Ovary (tissue), 10 donors: ENCODE data around the gene CRLF3. TPM values are rescaled to one million over a fixed set of nuclear protein-coding genes. Genes with fewer than 3 reads are reported as not detected.

Experiments used
- DNase-seq, 5 donors: peaks; one replicate each; pipeline ENCODE4 v3.0.0-alpha.2; 2019 to 2020
- H3K27ac ChIP-seq, 2 donors: fragments of 200-600 bp; one replicate each; pipeline versions ENCODE4 v1.5.1 to v1.8.0; 2019 to 2022
- H3K27me3 ChIP-seq: fragments of 200-600 bp; one replicate; pipeline ENCODE4 v1.8.0; 2022
- H3K36me3 ChIP-seq: fragments of 200-600 bp; sonication (generic); one replicate; pipeline ENCODE4 v1.5.1; 2019
- H3K4me1 ChIP-seq: one replicate; pipeline ENCODE4 v1.8.1; 2013; ENCODE audit warnings: mild to moderate bottlenecking, moderate library complexity; ENCODE audit not compliant: insufficient read depth
- H3K4me3 ChIP-seq: fragments of 200-600 bp; sonication (generic); one replicate; pipeline ENCODE4 v1.5.1; 2017
- H3K9me3 ChIP-seq, 2 donors: fragments of 200-600 bp in 1 of 2; sonication (generic) in 1 of 2; one replicate each; pipeline versions ENCODE4 v1.5.1 to v1.8.1; 2013 to 2019; ENCODE audit warnings: mild to moderate bottlenecking in 1 of 2, moderate library complexity in 1 of 2
- CTCF ChIP-seq, 3 donors: fragments of 450-650 bp in 2 of 3; fragments of 200-600 bp in 1 of 3; IDR thresholded peaks; one replicate each; pipeline versions ENCODE4 v1.5.1 to v1.8.0; 2016 to 2022; ENCODE audit warnings: antibody characterized with exemption in 3 of 3, mild to moderate bottlenecking in 1 of 3
- EP300 ChIP-seq: sonication (generic); formaldehyde crosslinking; IDR thresholded peaks from one replicate; pipeline ENCODE4 v1.6.1; 2017; ENCODE audit warnings: antibody characterized with exemption
- POLR2A ChIP-seq: fragments of 450-650 bp; IDR thresholded peaks from one replicate; pipeline ENCODE4 v1.6.1; 2017; ENCODE audit warnings: antibody characterized with exemption, mild to moderate bottlenecking, moderate library complexity
- WGBS, 3 donors: extraction: QIAGEN DNeasy Blood & Tissue Kit in 1 of 3; methylation state at CpG; one replicate each; pipeline versions ENCODE4 v1.1.5 to v1.1.7; 2013 to 2017; 5-methylcytosine and 5-hydroxymethylcytosine counted together
- intact Hi-C, 4 donors: fragments of 100-400 bp; cut with DNase I; formaldehyde crosslinking; loops; one replicate each; pipeline versions ENCODE4 v1.11.0 to v1.15.1; 2022 to 2023
- long read RNA-seq, 3 donors: library from polyadenylated mRNA in 2 of 3; unstranded in 2 of 3; transcript quantifications; one replicate each; pipeline ENCODE4 v2.0.0 and lab custom pipeline, GENCODE V29; 2021 to 2026
- polyA plus RNA-seq, 2 donors: library from polyadenylated mRNA; stranded (reverse); fragments of 200-250 nt in 1 of 2; fragments of 350-450 nt in 1 of 2; fragmentation: Illumina TruSeq in 1 of 2; extraction: RNeasy Lipid Tissue Mini Kit (QIAGEN cat#74804) in 1 of 2; gene quantifications; one replicate each; pipeline ENCODE4 v1.2.3, GENCODE V29; 2013 to 2014
- total RNA-seq, 7 donors: library from RNA; depleted of rRNA in 2 of 7; stranded (reverse); fragments of >200 nt in 2 of 7; fragmentation: NEBNext Ultra II Directional in 3 of 7; extraction: Animal tissue kit (Norgen Biotek cat#: 25700) in 3 of 7; gene quantifications; one replicate each; pipeline versions ENCODE4 v1.1.0 to v1.2.4, GENCODE V29; 2016 to 2023
- donor health status: DM: no; HTN: no; CAD: no; lungs with moderate emphysema.
- donor health status: DM: no; HTN: no; CAD: no.
- donor health status: Bipolar disorder and iron deficiency.
- donor health status: DM: yes; HTN: yes; CAD: no.
- donor health status: DM: no; HTN: no; CAD: no.
- donor health status: DM: yes; HTN: yes; CAD: no.

The CRLF3 gene
- total RNA-seq (1 to 10 TPM; 6.8 to 8.4 (median 7.6) TPM), polyA plus RNA-seq (1 to 10 TPM; 4.3 to 6.8 TPM)
- long read RNA-seq, donor 1, transcript CRLF3-201 (8 exons, 2,957 nt): major isoform, 6 of 38 reads
- long read RNA-seq, donor 1, partial matches to known transcripts: 2 of 38 reads
- long read RNA-seq, donor 1, other reads (novel, unspliced or antisense): 30 of 38 reads
- long read RNA-seq, donor 2, partial matches to known transcripts: 0 of 4 reads
- long read RNA-seq, donor 2, other reads (novel, unspliced or antisense): 0 of 4 reads
- long read RNA-seq, donor 3, transcript CRLF3-201 (8 exons, 2,957 nt): major isoform, 9 of 22 reads
- long read RNA-seq, donor 3, partial matches to known transcripts: 0 of 22 reads
- long read RNA-seq, donor 3, other reads (novel, unspliced or antisense): 13 of 22 reads

- DNase-seq: peak; percentile 82 to 92 (median 86)
- Histone ChIP-seq H3K27me3 (no peaks in the 10 kb centered on the region), H3K4me3 (peak within 1 kb of the TSS; percentile 95), H3K4me1 (no peaks in the 10 kb centered on the region), H3K27ac (no peak within 1 kb of the TSS), H3K36me3 (no peaks in the 10 kb centered on the region), H3K9me3 (no peaks in the 10 kb centered on the region)
- TF ChIP-seq EP300 (no peak), CTCF (IDR thresholded peaks at IDR 0.05) (peak; percentile 19 to 76 (median 60)), POLR2A (peak; percentile 35)
- WGBS, 3 donors: 2 to 6% (median 4%) methylated on average over 52 to 75 of the region's 75 CpGs
- intact Hi-C loops: no loop called here
Observed at GRCh38 chr17:30824356-30825145, at the start of gene CRLF3. CRLF3 (minus strand) TSS chr17:30824692; CDS start chr17:30824651, 41 bp downstream.

GRCh38 chr17:30869005-30869404 lies 44.5 kb upstream of the CRLF3 start:
- no peaks in the 10 kb centered on the region for H3K27me3 ChIP-seq
- 95 to 97% (median 95%) methylated on average over 6 of the region's 6 CpGs for WGBS, 3 donors
- DNase-seq: no peak
- intact Hi-C loops: no loop called here
- no peak overlapping the region for H3K27ac ChIP-seq
- TF ChIP-seq EP300 (no peak), POLR2A (no peak), CTCF (IDR thresholded peaks at IDR 0.05) (no peak)
- H3K9me3 ChIP-seq: no peaks in the 10 kb centered on the region
- H3K4me1 ChIP-seq: no peaks in the 10 kb centered on the region
- H3K36me3 ChIP-seq: no peaks in the 10 kb centered on the region
- H3K4me3 ChIP-seq: no peak overlapping the region

- Histone ChIP-seq H3K4me1 (no peaks in the 10 kb centered on the region), H3K4me3 (no peak overlapping the region), H3K27me3 (no peaks in the 10 kb centered on the region), H3K36me3 (no peaks in the 10 kb centered on the region), H3K9me3 (no peaks in the 10 kb centered on the region), H3K27ac (no peak overlapping the region)
- intact Hi-C loops: no loop called here
- TF ChIP-seq POLR2A (no peak), EP300 (no peak), CTCF (IDR thresholded peaks at IDR 0.05) (no peak)
- no peak for DNase-seq
- 88 to 98% (median 90%) methylated on average over 1 of the region's 1 CpG for WGBS, 3 donors
Observed at GRCh38 chr17:30864636-30865035, 40.1 kb upstream of the CRLF3 start.

- Histone ChIP-seq H3K27ac (no peak overlapping the region), H3K4me3 (no peak overlapping the region), H3K9me3 (no peaks in the 10 kb centered on the region), H3K4me1 (no peaks in the 10 kb centered on the region), H3K27me3 (no peaks in the 10 kb centered on the region), H3K36me3 (no peaks in the 10 kb centered on the region)
- TF ChIP-seq CTCF (IDR thresholded peaks at IDR 0.05): no peak
- TF ChIP-seq POLR2A: no peak
- no peak for TF ChIP-seq EP300
- no peak for DNase-seq
- WGBS, 3 donors: 74 to 89% (median 81%) methylated on average over 9 of the region's 9 CpGs
- intact Hi-C loops: no loop called here
Observed at GRCh38 chr17:30858556-30859250, 34.2 kb upstream of the CRLF3 start.
